DOHH2 (cell line): ENCODE measurements around the gene GPC1.

ENCODE experiments used
- H3F3A ChIP-seq: fragments of 200-600 bp; sonication (generic), shearing (Covaris generic); 2 replicates; pipeline ENCODE4 v1.6.0; 2016; ENCODE audit warnings: antibody characterized with exemption, mild to moderate bottlenecking; ENCODE audit not compliant: control insufficient read depth, insufficient read depth
- H3K27ac ChIP-seq: fragments of 200-600 bp; sonication (generic); 2 replicates; pipeline ENCODE4 v1.5.1; 2014; ENCODE audit warnings: low read depth, mild to moderate bottlenecking, low read length, moderate library complexity
- H3K27me3 ChIP-seq: fragments of 200-600 bp; sonication (generic); 2 replicates; pipeline ENCODE4 v1.6.1; 2014; ENCODE audit warnings: mild to moderate bottlenecking, low read length, mixed read lengths; ENCODE audit not compliant: control insufficient read depth
- H3K36me3 ChIP-seq: fragments of 200-600 bp; sonication (generic); 2 replicates; pipeline ENCODE4 v1.6.1; 2014; ENCODE audit warnings: mild to moderate bottlenecking, low read length, moderate library complexity, mixed read lengths; ENCODE audit not compliant: control insufficient read depth
- H3K4me1 ChIP-seq: fragments of 200-600 bp; sonication (generic); 2 replicates; pipeline ENCODE4 v1.6.1; 2014; ENCODE audit warnings: mild to moderate bottlenecking, low read length, mixed read lengths; ENCODE audit not compliant: control insufficient read depth
- H3K4me2 ChIP-seq: fragments of 200-600 bp; sonication (generic); 2 replicates; pipeline ENCODE4 v1.6.0; 2014; ENCODE audit warnings: mild to moderate bottlenecking, low read length, moderate library complexity
- H3K4me3 ChIP-seq: fragments of 200-600 bp; sonication (generic); 2 replicates; pipeline ENCODE4 v1.5.1; 2014; ENCODE audit warnings: mild to moderate bottlenecking, low read length, mixed read lengths
- H3K79me2 ChIP-seq: fragments of 200-600 bp; sonication (generic); 2 replicates; pipeline ENCODE4 v1.6.1; 2014; ENCODE audit warnings: mild to moderate bottlenecking, low read length, mixed read lengths; ENCODE audit not compliant: control insufficient read depth
- H3K9me2 ChIP-seq: fragments of 200-600 bp; sonication (generic); replicated peaks from 2 replicates; pipeline ENCODE4 v1.6.1; 2014; ENCODE audit warnings: mild to moderate bottlenecking, low read length, mixed read lengths; ENCODE audit not compliant: control insufficient read depth
- H3K9me3 ChIP-seq: fragments of 200-600 bp; sonication (generic); 2 replicates; pipeline ENCODE4 v1.6.1; 2014; ENCODE audit warnings: antibody characterized with exemption, low read length, mixed read lengths; ENCODE audit not compliant: control insufficient read depth, insufficient read depth
- H4K20me1 ChIP-seq: fragments of 200-600 bp; sonication (generic); 2 replicates; pipeline ENCODE4 v1.6.0; 2014; ENCODE audit warnings: low read depth, mild to moderate bottlenecking, antibody characterized with exemption, low read length, moderate library complexity; ENCODE audit not compliant: control insufficient read depth, insufficient read depth
- EZH2phosphoT487 ChIP-seq: fragments of 200-600 bp; sonication (generic); IDR thresholded peaks from 2 replicates; pipeline ENCODE4 v1.6.1; 2017; ENCODE audit warnings: borderline replicate concordance, mild to moderate bottlenecking, antibody characterized with exemption, low read length, moderate library complexity, mixed read lengths
- TF ChIP-seq, protein P1 (sequence below): fragments of 200-600 bp; sonication (generic); IDR thresholded peaks from one replicate; pipeline ENCODE4 v1.5.1; 2014; ENCODE audit warnings: antibody characterized with exemption, mild to moderate bottlenecking, low read depth, low read length; ENCODE audit not compliant: poor library complexity, severe bottlenecking

The GPC1 gene

DNA sequence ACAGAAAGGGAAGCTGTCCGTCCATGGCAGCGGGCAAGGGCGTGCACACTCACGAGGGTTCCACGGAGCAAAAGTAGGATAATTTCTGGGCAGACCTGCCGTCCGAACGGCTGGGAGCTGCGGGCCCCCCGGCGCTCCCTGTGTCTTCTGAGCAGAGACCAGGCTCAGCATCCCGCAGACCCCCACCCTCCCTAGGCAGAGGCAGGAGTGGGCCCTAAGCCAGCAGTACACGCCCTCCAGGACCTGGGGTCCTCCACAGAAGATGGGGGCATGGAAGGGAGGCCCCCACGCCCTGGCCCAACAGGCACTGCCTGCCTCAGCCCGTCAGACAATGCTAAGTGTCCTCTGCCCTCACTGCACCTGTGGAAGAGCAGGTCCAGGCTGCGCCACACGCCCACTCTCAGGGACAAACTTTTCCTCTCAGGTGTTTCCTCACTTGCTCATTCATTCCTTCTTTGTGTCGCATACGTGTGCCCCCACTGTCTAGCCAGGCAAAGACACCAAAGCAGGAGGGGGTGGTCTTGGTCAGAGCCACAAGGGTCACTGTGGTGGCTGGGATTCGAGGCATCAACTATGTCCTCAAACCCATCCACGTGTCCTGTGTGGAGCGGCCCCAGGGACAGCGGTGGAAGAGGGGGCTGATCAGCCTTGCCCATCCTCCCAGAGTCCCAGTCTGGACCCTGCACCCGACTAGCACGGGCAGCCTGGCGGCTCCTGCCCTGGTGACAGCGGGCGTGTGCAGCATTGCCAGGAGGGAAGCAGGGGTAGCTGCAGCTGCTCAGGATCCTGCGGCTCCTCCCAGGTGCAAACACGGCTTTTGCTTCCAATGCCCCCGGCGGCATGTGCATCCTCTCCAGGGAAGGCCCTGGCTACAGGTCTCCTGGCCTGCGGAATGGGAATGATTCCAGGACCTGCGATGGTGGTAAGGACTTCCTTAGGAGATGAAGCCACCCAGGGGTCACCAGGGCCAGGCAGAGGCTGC, 2.4 kb upstream of the GPC1 start:
- H3K36me3 ChIP-seq: no peaks in the 10 kb centered on the region
- TF ChIP-seq, protein P1, sequence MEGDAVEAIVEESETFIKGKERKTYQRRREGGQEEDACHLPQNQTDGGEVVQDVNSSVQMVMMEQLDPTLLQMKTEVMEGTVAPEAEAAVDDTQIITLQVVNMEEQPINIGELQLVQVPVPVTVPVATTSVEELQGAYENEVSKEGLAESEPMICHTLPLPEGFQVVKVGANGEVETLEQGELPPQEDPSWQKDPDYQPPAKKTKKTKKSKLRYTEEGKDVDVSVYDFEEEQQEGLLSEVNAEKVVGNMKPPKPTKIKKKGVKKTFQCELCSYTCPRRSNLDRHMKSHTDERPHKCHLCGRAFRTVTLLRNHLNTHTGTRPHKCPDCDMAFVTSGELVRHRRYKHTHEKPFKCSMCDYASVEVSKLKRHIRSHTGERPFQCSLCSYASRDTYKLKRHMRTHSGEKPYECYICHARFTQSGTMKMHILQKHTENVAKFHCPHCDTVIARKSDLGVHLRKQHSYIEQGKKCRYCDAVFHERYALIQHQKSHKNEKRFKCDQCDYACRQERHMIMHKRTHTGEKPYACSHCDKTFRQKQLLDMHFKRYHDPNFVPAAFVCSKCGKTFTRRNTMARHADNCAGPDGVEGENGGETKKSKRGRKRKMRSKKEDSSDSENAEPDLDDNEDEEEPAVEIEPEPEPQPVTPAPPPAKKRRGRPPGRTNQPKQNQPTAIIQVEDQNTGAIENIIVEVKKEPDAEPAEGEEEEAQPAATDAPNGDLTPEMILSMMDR: no peak
- TF ChIP-seq EZH2phosphoT487: no peak
- H3K4me1 ChIP-seq: peaks cover 22% of the 10 kb centered on the region
- H3K9me3 ChIP-seq: no peaks in the 10 kb centered on the region
- no peaks in the 10 kb centered on the region for H3K9me2 ChIP-seq
- H4K20me1 ChIP-seq: no peaks in the 10 kb centered on the region
- H3K27ac ChIP-seq: no peak overlapping the region
- no peaks in the 10 kb centered on the region for H3K79me2 ChIP-seq
- no peak overlapping the region for H3K4me2 ChIP-seq
- H3F3A ChIP-seq: no peaks in the 10 kb centered on the region
- no peak overlapping the region for H3K4me3 ChIP-seq
- H3K27me3 ChIP-seq: peaks cover 27% of the 10 kb centered on the region

DNA sequence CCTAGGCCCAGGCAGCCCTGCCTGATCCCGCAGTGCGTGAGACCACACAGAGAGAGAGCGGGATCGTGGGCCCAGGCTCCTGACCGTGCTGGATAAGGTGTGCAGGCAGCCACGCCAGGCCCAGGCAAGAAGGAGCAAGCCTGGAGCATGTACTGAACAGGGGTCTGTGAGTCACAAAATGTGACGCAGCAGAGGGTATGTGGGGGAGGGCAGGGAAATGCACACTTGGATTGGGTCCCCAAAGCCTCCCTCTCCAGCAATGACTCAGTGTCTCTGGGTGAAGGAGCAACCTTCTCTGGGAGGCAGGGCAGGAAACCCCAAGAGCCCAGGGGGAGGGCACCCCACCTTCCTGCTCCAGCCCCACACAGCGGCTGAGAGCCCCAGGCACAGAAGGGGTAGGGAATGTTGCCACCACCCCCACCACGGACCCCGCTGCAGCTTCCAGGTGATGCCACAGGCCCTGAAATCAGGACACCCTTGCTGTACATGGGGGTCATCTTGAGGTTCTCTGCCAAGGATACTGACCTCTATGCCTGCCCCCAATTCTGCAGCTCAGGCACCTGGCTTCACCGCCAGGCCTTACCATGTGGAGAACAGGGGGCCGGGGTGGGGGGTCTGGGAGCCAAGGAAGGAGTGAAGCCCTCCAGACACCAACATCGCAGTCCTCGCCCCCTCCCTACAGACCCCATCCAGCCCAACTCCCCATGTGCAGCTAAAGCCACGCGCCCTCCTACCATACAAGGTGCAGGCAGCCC, 1.3 kb upstream of the GPC1 start:
- peak overlapping the region; percentile 94 for H3K4me2 ChIP-seq
- no peaks in the 10 kb centered on the region for H3K9me3 ChIP-seq
- no peaks in the 10 kb centered on the region for H3K79me2 ChIP-seq
- H3K9me2 ChIP-seq: no peaks in the 10 kb centered on the region
- H3K4me3 ChIP-seq: peak overlapping the region; percentile 87
- peaks cover 12% of the 10 kb centered on the region for H3K4me1 ChIP-seq
- TF ChIP-seq EZH2phosphoT487: no peak
- TF ChIP-seq, protein P1: no peak
- peaks cover 28% of the 10 kb centered on the region for H3K27me3 ChIP-seq
- no peak overlapping the region for H3K27ac ChIP-seq
- H3F3A ChIP-seq: no peaks in the 10 kb centered on the region
- H3K36me3 ChIP-seq: no peaks in the 10 kb centered on the region
- H4K20me1 ChIP-seq: no peaks in the 10 kb centered on the region

DNA sequence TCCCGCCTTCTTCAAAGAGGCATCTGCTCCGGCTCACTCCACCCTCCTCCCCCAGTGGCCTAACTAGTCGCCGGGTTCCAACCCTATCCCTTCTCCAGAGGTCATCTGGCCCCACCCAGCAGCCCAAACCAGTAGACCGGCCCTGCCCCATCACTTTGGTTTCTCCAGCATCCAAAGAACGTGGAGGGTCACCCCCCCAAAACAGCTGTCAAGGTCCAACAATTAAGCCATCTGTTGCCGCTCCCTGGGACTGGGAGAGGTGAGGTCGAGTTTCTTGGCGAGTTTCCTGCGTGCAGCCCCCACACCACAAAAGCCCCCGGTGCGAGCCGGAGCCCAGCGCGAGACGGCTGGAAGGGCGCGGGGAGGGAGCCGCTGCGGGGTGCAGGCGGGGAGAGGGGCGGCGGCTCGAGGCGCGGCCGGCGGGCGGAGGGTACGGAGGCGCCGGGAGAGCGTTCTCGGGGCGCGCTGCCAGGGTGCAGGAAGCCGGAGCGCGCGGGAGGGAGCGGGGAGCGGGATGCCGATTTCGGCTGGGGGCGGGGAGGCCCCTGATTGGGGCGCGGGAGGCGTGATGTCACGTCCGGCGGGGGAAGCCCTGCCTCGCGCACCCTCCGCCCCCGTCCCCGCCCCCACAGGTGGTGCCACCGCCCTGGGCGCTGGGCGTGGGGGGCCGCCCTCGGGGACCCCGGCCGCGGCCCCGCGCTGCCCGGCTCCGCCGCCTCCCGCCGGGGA, 571 bp upstream of the GPC1 start:
- H3K79me2 ChIP-seq: no peaks in the 10 kb centered on the region
- TF ChIP-seq, protein P1: no peak

More for the DNA sequence above, 571 bp upstream of the GPC1 start:
- H3K4me1 ChIP-seq: peaks cover 7% of the 10 kb centered on the region
- peaks cover 28% of the 10 kb centered on the region for H3K27me3 ChIP-seq
- H3K4me2 ChIP-seq: peak overlapping the region; percentile 94
- H4K20me1 ChIP-seq: no peaks in the 10 kb centered on the region
- H3K9me2 ChIP-seq: no peaks in the 10 kb centered on the region
- H3K9me3 ChIP-seq: no peaks in the 10 kb centered on the region
- H3K4me3 ChIP-seq: peak overlapping the region; percentile 87
- no peaks in the 10 kb centered on the region for H3K36me3 ChIP-seq
- H3K27ac ChIP-seq: no peak overlapping the region
- H3F3A ChIP-seq: no peaks in the 10 kb centered on the region
